GF-D8 (cell line): ENCODE measurements around the gene PLCXD1.
"Not testable (repeated sequence)": the region's sequence is repeated elsewhere in the genome, so short reads cannot be mapped to it uniquely, and the experiment has no call there.

Experiments
- DNase-seq: peaks from one replicate; lab custom pipeline; 2025; lab: John Stamatoyannopoulos, UW

PLCXD1 gene, protein sequence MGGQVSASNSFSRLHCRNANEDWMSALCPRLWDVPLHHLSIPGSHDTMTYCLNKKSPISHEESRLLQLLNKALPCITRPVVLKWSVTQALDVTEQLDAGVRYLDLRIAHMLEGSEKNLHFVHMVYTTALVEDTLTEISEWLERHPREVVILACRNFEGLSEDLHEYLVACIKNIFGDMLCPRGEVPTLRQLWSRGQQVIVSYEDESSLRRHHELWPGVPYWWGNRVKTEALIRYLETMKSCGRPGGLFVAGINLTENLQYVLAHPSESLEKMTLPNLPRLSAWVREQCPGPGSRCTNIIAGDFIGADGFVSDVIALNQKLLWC

DNA sequence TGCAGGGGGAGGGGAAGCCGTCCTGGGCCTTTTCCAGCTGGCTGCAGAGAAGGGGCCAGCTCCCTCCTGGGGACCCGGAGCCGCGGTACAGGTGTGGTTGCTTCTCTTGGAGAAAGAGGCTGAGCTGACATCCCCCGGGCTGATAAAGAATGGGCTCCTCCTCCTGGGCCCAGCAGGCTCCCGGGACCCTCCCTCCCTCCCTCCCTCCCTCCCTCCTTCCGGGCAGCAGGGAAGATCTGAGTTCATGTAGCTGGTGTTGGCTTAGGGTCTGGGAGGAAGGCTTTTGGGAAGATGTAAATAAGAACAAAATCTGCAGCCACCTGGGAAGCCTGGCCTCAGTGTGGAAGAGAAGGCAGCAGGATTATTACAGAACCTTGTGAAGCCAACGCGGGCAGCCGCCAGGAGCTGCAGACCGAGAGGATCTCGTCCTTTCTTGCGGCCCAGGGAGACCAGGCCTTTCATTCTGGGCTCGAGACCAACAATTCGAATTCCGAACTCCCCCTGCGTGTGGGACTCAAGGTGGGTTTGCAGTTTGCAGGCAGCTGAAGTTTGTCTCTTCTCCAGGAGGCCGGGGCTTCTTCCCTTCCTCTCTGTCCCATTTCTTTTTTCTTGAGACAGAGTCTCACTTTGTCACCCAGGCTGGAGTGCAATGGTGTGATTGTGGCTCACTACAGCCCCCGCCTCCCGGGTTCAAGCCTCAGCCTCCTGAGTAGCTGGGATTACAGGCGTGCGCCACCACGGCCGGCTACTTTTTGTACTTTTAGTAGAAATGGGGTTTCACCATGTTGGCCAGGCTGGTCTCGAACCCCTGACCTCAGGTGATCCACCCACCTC lies at the start of gene PLCXD1:
TSS of gene PLCXD1 (plus strand) at position 216 of the 834 bp plus-strand sequence. CDS start 2,807 bp downstream, outside the sequence.
- DNase-seq, result no peak

DNA sequence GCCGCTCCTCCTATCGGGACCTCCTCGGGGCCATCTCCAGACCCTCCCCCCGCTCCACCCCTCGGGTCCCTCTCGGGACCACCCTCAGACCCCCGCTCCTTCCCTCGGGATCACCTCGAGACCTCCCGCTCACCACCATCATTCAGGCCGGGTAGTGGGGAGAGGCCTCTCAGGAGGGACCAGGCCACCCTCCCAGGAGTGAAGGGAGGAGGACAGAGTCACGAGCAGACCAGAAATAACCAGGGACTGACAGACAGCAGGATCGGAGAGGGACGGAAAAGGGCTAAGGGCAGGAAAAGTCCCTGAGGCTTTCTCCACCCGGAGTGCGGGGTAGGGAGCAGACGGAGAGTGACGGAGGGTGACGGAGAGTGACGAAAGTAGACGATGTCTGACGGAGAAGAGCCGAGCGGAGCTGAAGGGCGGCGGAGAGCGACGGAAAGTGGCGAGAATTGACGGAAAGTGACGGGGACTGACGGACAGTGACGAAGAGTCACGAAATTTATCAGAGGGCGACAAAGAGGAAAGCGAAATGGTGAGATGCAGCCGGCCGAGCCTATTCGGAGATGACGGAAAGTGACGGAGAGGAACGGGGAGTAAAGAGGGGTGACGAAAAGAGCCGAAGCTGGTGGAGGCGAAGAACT lies 49.4 kb upstream of the PLCXD1 start:
- not testable (repeated sequence) for DNase-seq

DNA sequence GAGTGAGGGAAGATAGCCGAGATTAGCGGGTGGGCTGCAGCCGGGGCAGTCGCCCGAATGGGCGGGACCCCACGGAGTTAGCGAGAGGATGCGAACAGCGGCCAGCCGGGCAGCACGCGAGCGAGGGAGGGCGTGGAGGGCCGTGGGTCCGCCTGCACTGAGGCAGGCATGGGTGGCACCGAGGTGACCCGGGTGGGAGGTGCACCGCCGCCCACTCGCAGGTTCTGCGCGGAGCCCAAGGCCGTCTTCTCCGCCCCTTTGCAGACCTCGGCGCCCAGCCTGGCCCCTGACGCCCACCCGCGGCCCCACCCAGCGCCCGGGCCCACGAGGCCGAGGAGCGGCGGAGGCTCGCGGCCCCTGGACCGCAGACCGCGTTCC lies 48.9 kb upstream of the PLCXD1 start:
- DNase-seq, result not testable (repeated sequence)

DNA sequence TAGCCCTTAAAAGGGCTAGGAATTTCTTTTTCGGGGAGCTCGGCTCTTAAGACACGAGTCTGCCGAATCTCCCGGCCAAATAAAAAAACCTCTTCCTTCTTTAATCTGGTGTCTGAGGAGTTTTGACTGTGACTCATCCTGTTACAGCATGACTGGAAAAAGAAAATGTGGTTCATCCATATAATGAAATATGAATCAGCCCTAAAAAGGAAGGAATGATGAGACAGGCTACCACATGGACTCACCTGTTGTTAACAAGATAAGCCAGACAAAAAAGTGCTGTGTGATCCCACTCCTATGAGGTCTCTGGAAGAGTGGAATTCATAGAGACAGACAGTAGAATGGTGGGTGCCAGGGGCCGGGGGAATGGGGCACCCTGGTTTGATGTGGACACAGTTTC lies 45.0 kb upstream of the PLCXD1 start:
- not testable (repeated sequence) for DNase-seq

DNA sequence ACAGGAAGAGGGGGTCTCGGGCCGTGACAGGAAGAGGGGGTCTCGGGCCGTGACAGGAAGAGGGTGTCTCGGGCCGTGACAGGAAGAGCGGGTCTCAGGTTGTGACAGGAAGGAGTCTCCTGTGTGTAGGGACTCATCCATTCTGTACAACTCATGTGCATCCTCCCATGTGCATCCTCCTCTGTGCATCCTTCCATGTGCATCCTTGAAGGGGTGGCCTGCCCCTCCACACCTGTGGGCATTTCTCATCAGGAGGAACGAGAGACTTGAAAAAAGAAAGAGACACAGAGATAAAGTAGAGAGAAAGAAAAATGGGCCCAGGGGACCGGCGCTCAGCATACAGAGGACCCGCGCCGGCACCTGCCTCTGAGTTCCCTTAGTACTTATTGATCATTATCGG lies 30.2 kb upstream of the PLCXD1 start:
- DNase-seq, result no peak

DNA sequence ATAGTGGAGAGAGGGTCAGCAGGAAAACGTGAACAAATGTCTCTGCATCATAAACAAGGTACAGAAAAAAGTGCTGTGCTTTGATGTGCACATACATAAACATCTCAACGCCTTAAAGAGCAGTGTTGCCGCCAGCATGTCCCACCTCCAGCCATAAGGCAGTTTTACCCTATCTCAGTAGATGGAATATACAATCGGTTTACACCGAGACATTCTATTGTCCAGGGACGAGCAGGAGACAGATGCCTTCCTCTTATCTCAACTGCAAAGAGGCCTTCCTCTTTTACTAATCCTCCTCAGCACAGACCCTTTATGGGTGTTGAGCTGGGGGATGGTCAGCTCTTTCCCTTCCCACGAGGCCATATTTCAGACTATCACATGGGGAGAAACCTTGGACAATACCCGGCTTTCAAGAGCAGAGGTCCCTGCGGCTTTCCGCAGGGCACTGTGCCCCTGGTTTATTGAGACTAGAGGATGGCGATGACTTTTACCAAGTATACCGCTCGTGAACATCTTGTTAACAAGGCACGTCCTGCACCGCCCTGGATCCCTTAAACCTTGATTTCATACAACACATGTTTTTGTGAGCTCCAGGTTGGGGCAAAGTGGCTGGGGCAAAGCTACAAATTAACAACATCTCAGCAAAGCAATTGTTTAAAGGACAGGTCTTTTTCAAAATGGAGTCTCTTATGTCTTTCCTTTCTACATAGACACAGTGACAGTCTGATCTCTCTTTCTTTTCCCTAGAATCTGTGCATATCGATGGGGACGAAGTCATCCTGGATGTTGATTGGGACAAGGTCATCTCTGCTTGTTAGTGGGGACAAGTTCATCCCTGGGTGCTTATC lies 29.6 kb upstream of the PLCXD1 start:
- DNase-seq, result not testable (repeated sequence)

DNA sequence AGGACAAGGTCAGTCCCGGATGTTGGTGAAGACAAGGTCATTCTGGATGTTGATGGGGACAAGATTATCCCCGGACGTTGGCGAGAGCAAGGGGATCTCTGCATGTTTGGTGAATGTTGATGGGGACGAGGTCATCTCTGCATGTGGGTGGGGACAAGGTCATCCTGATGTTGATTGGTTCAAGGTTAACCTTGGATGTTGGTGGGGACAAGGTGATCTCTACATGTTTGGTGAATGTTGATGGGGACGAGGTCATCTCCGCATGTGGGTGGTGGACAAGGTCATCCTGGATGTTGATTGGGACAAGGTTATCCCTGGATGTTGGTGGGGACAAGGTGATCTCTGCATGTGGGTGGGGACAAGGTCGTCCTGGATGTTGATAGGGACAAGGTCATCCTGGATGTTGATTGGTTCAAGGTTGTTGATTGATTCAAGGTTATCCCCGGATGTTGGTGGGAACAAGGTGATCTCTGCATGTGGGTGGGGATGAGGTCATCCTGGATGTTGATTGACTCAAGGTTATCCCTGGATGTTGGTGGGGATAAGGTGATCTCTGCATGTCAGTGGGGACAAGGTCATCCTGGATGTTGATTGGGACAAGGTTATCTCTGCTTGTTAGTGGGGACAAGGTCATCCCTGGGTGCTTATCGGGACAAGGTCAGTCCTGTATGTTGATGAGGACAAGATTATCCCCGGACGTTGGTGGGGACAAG lies 28.8 kb upstream of the PLCXD1 start:
- DNase-seq, result no peak

DNA sequence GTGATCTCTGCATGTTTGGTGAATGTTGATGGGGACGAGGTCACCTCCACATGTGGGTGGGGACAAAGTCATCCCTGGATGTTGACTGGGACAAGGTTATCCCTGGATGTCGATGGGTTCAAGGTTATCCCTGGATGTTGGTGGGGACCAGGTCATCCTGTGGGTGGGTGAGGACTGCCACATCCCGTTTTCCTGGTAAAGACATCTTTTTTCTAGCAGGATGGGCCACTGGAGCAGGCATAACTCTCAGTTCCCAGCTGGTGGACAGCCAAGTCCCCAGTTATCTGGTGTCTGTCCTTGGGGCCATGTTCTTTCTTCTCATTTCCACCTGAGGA lies 28.3 kb upstream of the PLCXD1 start:
- DNase-seq, result no peak

DNA sequence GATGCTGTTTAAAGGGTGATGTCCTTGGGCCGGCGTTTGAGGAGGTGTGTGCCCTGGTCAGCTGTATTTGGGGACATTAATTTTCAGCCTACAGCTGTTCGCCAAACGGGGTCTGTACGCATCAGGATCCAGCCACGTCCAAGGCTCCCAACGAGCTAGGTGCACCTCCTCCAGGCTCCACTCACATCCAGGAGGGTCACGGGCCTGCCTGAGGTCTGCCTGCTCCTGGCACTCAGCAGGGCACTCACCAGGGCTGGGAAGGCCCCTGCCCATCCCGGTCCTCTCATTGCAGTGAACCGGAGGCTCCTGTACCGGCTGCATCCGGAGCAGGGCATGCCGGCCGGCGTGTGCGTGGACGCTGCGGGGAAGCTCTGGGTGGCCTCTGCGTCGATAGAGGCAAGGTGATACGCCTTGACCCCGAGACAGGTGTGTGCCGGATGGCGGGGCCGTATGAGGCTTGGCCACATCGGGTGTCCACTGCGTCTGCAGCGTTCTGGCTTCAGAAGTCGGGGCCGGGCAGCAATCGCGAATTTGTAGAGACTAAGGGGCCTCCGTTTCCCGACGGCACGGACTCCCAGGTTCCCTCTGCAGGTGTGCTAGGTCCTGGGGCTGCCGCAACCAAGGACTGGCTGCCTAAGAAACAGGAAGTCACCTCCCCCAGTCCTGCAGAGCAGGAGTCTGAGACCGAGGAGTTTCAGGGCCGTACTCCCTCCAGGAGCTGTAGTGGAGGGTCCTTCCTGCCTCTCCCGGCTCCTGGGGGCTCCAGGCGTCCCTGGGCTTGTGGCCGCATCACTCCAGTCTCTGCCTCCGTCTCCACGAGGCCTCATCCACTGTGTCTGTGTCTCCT lies 27.5 kb upstream of the PLCXD1 start:
- no peak for DNase-seq

DNA sequence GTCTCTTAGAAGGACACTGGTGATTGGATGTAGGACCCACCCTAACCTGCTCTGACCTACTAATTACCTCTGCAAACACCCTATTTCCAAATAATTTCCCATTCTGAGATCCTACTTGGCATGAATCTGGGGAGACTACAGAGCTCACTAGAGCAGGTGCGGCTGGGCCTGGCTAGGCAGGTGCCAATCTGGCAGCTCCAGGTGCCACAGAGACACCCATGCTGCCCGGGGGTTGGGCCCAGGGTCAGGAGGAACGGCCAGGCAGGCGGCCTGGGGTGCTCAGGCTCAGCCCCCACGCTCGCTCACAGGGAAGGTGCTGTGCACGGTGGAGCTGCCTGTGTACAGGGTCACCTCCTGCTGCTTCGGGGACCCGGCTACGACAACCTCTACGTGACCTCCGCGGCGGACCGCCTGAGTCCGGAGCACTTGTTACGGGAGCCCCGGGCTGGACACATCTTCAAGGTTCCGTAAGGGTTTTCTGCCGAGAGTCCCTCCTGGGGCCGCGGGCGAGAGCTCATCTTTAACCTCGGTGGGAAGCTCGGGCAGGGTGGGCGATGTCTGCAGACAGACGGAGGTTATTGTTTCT lies 26.5 kb upstream of the PLCXD1 start:
- DNase-seq, result no peak

DNA sequence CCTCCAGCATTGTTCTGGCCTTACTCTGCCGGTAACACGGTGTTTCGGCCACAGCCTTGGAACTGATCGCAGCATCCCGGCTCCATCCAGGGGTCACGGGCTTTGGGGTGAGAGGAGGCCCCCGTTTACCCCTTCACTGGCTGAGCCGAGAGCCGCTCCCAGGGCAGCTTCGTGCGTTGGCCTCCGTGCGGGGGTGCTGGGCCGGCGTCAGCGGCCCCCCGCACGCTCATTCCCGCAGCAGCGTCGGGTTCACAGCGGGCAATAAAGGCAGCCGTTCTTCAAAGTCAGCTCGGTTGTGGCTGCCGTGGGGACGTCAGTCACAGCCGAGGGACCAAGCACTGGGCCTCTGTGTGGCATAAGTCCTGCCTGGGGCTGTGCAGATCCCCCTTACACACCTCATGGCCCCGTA lies 25.3 kb upstream of the PLCXD1 start:
- DNase-seq, result no peak

DNA sequence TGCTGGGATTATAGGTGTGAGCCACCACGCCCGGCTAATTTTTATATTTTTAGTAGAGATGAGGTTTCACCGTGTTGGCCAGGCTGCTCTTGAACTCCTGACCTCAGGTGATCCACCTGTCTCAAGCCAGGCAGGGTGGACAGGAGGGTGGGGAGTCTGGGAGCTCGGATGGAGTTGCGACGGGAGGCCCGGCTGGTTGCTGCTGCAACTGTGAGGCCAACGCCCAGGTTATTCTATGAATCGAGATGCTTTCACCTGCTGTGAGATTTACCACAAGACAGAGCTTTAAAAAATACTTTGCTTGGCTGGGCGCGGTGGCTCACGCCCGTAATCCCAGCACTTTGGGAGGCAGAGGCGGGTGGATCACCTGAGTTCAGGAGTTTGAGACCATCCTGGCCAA lies 24.1 kb upstream of the PLCXD1 start:
- not testable (repeated sequence) for DNase-seq

DNA sequence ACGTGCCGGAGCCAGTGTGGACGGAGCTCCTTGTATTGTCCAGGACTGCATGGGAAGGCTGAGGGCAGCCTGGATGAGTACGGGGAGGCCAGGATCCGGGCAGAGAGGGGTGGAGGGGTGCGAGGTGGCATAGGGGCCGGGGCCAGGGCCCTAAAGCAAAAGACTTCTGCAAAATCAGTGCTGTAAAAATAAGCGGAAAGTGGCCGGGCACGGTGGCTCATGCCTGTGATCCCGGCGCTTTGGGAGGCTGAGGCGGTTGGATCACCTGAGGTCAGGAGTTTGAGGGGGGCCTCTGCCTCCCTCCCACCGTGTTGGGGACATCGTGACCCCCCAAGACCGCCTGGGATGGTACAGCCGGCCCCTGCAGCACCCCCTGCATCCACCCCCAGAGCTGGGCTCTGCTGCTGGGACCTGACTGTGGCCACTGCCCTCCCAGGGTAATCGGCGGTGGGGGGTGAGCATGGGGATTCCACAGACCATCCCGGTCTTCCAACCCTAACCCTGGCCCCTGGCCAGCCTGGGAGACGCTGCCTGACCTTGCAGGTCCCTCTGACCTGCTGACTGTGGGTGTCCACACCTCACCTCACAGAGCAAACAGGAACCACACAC lies 23.4 kb upstream of the PLCXD1 start:
- DNase-seq, result no peak

DNA sequence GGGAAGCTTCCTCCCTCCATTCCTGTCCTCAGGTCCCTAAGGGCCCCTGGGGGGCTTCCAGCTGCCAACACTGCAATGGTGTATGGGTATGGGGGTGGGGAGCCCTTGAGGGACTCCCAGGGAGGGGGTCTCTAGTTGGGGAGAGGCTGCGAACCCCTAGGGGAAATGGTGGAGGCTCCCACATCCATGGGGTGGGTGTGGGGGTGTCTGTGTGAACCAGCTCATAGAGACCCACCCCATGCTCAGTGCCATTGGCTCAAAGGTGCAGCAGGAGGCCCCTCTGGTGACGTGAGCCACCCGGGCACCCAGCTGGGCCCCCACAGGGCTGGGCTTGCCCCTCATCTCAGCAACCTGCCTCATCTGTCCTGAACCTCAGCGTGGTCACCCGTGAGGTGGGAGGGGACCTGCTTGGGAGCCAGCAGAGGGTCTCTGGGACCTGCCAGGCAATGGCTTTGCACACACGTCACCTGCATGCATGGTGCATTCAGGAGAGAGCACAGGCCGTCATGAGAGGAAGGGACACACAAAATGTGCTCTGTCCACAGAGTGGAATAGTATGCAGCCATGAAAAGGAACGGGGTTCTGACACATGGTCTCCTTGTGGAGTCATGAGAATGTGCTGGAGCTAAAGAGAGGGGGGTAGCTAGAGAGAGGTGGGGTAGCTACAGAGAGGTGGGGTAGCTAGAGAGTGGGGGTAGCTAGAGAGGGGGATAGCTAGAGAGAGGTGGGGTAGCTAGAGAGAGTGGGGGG lies 22.7 kb upstream of the PLCXD1 start:
- DNase-seq, result no peak

DNA sequence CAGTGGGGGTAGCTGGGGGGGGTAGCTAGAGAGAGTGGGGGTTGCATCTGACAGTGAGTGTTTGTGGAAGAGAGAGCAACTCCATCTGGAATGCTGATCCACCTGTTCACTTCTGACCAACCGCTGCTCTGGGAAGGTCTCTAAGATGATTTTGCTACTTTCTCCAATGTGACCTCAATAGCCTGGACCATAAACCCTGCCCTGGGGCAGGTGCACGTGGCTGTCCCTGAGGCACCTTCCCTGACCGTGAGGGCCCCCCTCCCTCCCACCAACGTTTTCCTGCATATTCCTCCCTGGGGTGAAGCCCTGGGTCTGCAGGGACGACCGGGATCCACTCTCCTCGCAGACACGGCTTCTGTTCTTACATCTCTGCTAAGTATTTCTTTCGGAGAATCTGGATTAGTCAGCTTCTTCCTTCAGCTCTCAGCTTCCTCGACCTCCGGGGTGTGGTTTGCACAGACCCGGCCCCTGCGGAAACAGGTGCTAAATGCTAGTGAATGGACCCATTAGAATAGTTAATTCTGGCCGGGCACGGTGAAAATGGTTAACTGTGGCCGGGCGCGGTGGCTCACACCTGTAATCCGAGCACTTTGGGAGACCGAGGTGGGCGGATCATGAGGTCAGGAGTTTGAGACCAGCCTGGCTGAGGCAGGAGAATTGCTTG lies 21.4 kb upstream of the PLCXD1 start:
- DNase-seq, result no peak

DNA sequence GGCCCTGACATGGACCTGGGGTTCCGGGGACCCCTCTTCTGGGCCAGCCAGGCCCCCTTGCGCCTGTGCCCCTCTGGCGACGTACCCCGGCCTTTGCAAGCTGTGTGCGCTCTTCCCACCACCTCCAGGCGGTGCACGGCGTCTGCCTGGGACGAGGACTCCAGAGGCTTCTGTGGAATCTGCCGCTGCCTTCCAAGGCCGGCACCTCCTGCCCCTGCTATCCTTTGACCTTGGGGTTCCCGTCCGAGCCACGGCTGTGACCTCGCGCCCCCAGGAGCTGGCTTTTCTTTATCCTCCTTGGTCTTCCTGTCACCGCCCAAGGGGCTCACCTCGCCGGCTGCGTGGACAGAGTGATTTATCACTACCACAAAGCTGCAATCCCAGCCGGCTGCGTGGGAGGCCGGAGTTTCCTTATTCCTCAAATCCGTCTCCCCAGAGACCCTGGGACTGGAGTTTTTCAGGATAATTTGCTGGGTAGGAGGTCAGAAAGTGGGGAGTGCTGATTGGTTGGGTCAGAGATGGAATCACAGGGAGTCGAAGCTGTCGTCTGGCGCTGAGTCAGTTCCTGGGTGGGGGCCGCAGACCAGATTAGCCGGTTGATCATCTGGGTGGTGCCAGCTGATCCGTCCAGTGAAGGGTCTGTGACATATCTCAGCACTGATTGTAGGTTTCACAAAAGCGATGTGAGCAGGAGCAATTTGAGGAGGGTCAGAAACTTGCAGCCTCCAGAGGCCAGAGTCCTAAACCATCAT lies 19.8 kb upstream of the PLCXD1 start:
- no peak for DNase-seq

DNA sequence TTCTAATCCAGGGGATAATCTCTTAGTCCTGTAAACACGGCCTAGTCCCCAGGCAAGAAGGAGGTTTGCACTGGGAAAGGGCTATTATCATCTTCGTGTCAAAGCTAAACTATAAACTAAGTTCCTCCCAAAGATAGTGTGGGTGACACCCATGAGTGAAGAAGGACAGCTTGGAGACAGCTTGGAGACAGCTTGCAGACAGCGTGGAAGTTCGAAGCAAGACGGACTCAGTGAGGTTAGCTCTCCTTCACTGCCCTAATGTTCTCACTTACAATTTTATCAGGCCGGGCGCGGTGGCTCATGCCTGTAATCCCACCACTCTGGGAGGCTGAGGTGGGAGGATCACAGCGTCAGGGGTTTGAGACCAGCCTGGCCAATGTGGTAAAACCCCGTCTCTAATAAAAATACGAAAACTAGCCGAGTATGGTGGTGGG lies 19.2 kb upstream of the PLCXD1 start:
- DNase-seq, result no peak
